Measurements from ENCODE around the gene SLX4IP.

SLX4IP gene

DNA sequence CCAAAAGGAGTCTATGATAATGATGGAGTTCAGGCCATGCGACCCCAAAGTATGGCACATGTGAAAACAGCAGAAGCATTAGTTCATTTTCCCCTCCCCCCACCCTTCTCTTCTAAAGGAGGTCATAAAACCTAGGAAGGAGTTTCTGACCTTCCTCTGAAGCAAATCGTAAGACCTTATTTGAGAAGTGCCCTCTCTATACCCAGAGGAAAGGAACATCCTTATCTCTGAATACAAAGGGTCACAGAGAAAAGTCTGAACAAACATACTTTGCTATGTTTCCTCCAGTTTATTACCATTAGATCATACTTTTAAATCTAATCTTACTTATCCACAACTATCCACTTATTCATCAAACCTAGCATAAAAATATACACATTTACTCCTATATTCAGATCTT, 48.6 kb downstream of the SLX4IP start:
- H3K9me3 ChIP-seq (ENCODE audit: insufficient read depth, low read depth, low read length) = no peaks in the 10 kb centered on the region
- no peaks in the 10 kb centered on the region for H3K36me3 ChIP-seq (ENCODE audit: insufficient read depth, low read length)
- no peak overlapping the region for H3K27ac ChIP-seq (ENCODE audit: low read depth, low read length)
- 91% methylated on average over 2 of the region's 2 CpGs for WGBS
- peaks cover 10% of the 10 kb centered on the region for H3K4me1 ChIP-seq (ENCODE audit: insufficient read depth, low read length)
- H3K27me3 ChIP-seq (ENCODE audit: insufficient read depth, low read length) = no peaks in the 10 kb centered on the region
- H3K4me3 ChIP-seq (ENCODE audit: low read length) = no peak overlapping the region
- no peak overlapping the region for H3K9ac ChIP-seq (ENCODE audit: low read depth, low read length)

DNA sequence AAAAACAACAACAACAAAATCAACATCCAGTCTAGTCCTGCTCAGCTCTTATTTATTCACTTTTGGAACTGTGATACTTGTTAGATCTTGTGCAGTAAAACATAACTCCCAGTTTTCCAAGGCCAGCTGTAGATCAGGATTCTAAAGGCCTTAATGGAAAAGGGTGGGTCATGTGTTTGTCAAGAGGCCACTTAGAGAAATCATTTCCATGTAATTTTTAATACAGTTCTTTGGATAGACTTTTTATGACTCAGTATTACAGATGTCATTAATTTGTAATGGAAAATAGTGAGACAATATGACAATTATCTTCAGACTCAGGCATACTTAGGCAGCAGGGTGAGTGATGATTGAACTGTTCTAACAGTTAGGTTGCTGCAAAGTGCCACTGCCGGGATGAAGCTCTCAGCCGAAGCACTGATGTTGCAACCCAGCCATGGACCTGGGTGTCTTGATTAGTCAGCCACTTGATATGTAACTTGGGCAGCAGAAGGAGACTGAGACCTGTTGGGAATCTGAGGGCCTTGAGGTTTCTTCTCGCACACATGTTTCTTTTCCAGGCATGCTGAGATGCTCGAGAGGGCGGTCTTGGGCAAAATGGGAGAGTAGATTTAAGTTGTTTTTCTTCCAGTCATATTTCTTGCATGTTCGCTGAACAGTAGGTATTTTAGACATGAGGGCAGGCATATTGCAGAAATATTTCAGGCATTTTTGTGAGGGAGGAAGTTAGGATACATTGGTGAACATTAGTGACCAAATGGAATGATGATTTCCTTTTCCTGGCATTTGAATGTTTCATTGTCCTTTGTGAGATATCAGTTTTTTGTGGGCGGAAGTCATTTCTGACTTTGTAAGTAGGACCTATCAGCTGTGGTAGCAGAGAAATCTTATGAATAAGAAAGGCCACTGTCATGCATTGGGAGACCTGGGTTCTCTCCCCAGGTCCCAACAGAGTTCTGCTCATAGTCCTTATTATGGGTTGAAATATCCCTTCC, 52.3 kb downstream of the SLX4IP start:
- Histone ChIP-seq H3K27ac (ENCODE audit: low read depth, low read length) (no peak overlapping the region), H3K4me1 (ENCODE audit: insufficient read depth, low read length) (peaks cover 45% of the 10 kb centered on the region)

DNA sequence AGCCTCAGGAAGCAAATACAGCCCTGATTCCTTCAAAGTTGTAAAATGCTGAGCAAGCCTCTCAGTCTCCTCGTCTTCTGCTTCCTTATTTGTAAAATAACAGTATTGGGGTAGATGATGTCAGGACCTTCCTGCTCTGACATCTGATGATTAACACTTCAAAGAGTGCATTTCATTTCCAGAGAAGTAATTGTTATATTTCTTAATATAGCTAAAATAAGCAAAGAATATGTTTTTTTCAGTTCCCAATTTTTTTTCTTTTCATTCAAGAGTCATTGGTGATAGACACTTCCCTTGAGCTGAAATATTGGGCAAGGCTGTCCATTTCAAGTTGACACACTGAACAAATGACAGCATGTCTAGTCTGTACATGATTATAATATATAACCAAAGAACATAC, 53.4 kb downstream of the SLX4IP start:
- Histone ChIP-seq H3K27ac (ENCODE audit: low read depth, low read length) (no peak overlapping the region), H3K36me3 (ENCODE audit: insufficient read depth, low read length) (no peaks in the 10 kb centered on the region), H3K4me3 (ENCODE audit: low read length) (no peak overlapping the region), H3K9me3 (ENCODE audit: insufficient read depth, low read depth, low read length) (no peaks in the 10 kb centered on the region), H3K4me1 (ENCODE audit: insufficient read depth, low read length) (peaks cover 45% of the 10 kb centered on the region), H3K27me3 (ENCODE audit: insufficient read depth, low read length) (no peaks in the 10 kb centered on the region), H3K9ac (ENCODE audit: low read depth, low read length) (no peak overlapping the region)
- 100% methylated on average over 1 of the region's 1 CpG for WGBS

More for the DNA sequence above, 52.3 kb downstream of the SLX4IP start:
- H3K4me3 ChIP-seq (ENCODE audit: low read length) = no peak overlapping the region
- H3K36me3 ChIP-seq (ENCODE audit: insufficient read depth, low read length) = no peaks in the 10 kb centered on the region
- no peaks in the 10 kb centered on the region for H3K27me3 ChIP-seq (ENCODE audit: insufficient read depth, low read length)
- H3K9me3 ChIP-seq (ENCODE audit: insufficient read depth, low read depth, low read length) = no peaks in the 10 kb centered on the region
- H3K9ac ChIP-seq (ENCODE audit: low read depth, low read length) = no peak overlapping the region
- WGBS = 96% methylated on average over 7 of the region's 7 CpGs

DNA sequence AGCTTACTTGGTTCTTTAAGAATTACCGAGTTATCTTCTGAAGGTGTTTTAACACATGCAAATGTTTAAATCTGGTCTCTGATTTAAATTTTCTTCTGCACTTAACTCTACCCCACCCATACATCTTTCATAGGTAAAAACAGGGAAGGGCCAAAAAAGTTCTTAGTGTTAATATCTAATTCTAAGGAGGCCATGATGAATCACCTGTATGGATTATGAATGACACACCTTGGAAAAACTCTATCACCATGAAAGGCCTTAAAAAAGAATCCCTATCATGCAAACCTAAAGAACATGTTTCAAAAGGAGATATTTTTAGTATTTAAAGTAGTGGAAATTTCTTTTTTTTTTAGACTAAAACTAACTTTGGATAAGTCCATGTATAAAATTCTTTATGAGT, 54.7 kb downstream of the SLX4IP start:
- Histone ChIP-seq H3K4me1 (ENCODE audit: insufficient read depth, low read length) (peaks cover 45% of the 10 kb centered on the region), H3K27me3 (ENCODE audit: insufficient read depth, low read length) (no peaks in the 10 kb centered on the region), H3K4me3 (ENCODE audit: low read length) (no peak overlapping the region), H3K9ac (ENCODE audit: low read depth, low read length) (no peak overlapping the region), H3K9me3 (ENCODE audit: insufficient read depth, low read depth, low read length) (no peaks in the 10 kb centered on the region), H3K36me3 (ENCODE audit: insufficient read depth, low read length) (no peaks in the 10 kb centered on the region), H3K27ac (ENCODE audit: low read depth, low read length) (peak overlapping the region; percentile 90; the same call in 1 of the 2 replicates)
- WGBS = no CpG with 5 or more reads among the region's 1 CpG

- Histone ChIP-seq H3K4me1 (ENCODE audit: insufficient read depth, low read length) (peaks cover 45% of the 10 kb centered on the region), H3K9ac (ENCODE audit: low read depth, low read length) (peak overlapping the region; percentile 16; the same call in 1 of the 2 replicates), H3K27me3 (ENCODE audit: insufficient read depth, low read length) (no peaks in the 10 kb centered on the region), H3K36me3 (ENCODE audit: insufficient read depth, low read length) (no peaks in the 10 kb centered on the region), H3K27ac (ENCODE audit: low read depth, low read length) (peak overlapping the region; percentile 90), H3K9me3 (ENCODE audit: insufficient read depth, low read depth, low read length) (no peaks in the 10 kb centered on the region), H3K4me3 (ENCODE audit: low read length) (no peak overlapping the region)
- WGBS = no CpG with 5 or more reads among the region's 2 CpGs
These were observed 55.2 kb downstream of the SLX4IP start for GRCh38 chr20:10490257-10490656.

GRCh38 chr20:10490706-10491105, 55.6 kb downstream of the SLX4IP start:
- H3K4me3 ChIP-seq (ENCODE audit: low read length) = no peak overlapping the region
- peak overlapping the region; percentile 90 for H3K27ac ChIP-seq (ENCODE audit: low read depth, low read length)
- 0% methylated on average over 1 of the region's 1 CpG for WGBS
- peaks cover 45% of the 10 kb centered on the region for H3K4me1 ChIP-seq (ENCODE audit: insufficient read depth, low read length)
- H3K9me3 ChIP-seq (ENCODE audit: insufficient read depth, low read depth, low read length) = no peaks in the 10 kb centered on the region
- no peaks in the 10 kb centered on the region for H3K27me3 ChIP-seq (ENCODE audit: insufficient read depth, low read length)
- no peaks in the 10 kb centered on the region for H3K36me3 ChIP-seq (ENCODE audit: insufficient read depth, low read length)
- peak overlapping the region; percentile 16; the same call in 1 of the 2 replicates for H3K9ac ChIP-seq (ENCODE audit: low read depth, low read length)

- no peak overlapping the region for H3K4me3 ChIP-seq (ENCODE audit: low read length)
- H3K36me3 ChIP-seq (ENCODE audit: insufficient read depth, low read length) = no peaks in the 10 kb centered on the region
- 83% methylated on average over 1 of the region's 2 CpGs for WGBS
- no peaks in the 10 kb centered on the region for H3K27me3 ChIP-seq (ENCODE audit: insufficient read depth, low read length)
- H3K9me3 ChIP-seq (ENCODE audit: insufficient read depth, low read depth, low read length) = no peaks in the 10 kb centered on the region
- no peak overlapping the region for H3K27ac ChIP-seq (ENCODE audit: low read depth, low read length)
- peaks cover 43% of the 10 kb centered on the region for H3K4me1 ChIP-seq (ENCODE audit: insufficient read depth, low read length)
- H3K9ac ChIP-seq (ENCODE audit: low read depth, low read length) = no peak overlapping the region
These were observed 57.0 kb downstream of the SLX4IP start for GRCh38 chr20:10492065-10492464.

DNA sequence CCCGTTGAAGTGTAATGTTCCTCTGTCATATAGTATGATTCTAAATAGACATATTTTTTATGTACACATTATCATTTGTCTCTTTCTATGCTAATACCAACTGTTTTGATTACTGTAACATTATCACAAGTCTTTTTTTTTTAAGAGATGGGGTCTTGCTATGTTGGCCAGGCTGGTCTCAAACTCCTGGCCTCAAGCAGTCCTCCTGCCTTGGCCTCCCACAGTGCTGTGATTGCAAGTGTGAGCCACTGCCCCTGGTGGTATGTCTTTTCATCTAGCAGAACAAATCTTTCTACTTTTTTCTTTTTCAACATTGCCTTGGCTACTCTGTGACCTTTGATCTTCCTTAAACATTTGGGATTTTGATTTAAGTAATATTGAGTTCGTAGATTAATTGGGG, 57.7 kb downstream of the SLX4IP start:
- no peak overlapping the region for H3K27ac ChIP-seq (ENCODE audit: low read depth, low read length)
- peaks cover 43% of the 10 kb centered on the region for H3K4me1 ChIP-seq (ENCODE audit: insufficient read depth, low read length)
- no peak overlapping the region for H3K9ac ChIP-seq (ENCODE audit: low read depth, low read length)
- H3K4me3 ChIP-seq (ENCODE audit: low read length) = no peak overlapping the region
- no peaks in the 10 kb centered on the region for H3K9me3 ChIP-seq (ENCODE audit: insufficient read depth, low read depth, low read length)
- WGBS = 97% methylated on average over 1 of the region's 2 CpGs
- H3K36me3 ChIP-seq (ENCODE audit: insufficient read depth, low read length) = no peaks in the 10 kb centered on the region
- no peaks in the 10 kb centered on the region for H3K27me3 ChIP-seq (ENCODE audit: insufficient read depth, low read length)

GRCh38 chr20:10495173-10495572, 60.1 kb downstream of the SLX4IP start:
- Histone ChIP-seq H3K4me1 (ENCODE audit: insufficient read depth, low read length) (peaks cover 29% of the 10 kb centered on the region), H3K9me3 (ENCODE audit: insufficient read depth, low read depth, low read length) (no peaks in the 10 kb centered on the region), H3K27me3 (ENCODE audit: insufficient read depth, low read length) (no peaks in the 10 kb centered on the region), H3K9ac (ENCODE audit: low read depth, low read length) (no peak overlapping the region), H3K4me3 (ENCODE audit: low read length) (no peak overlapping the region), H3K27ac (ENCODE audit: low read depth, low read length) (no peak overlapping the region), H3K36me3 (ENCODE audit: insufficient read depth, low read length) (no peaks in the 10 kb centered on the region)
- 100% methylated on average over 1 of the region's 2 CpGs for WGBS

DNA sequence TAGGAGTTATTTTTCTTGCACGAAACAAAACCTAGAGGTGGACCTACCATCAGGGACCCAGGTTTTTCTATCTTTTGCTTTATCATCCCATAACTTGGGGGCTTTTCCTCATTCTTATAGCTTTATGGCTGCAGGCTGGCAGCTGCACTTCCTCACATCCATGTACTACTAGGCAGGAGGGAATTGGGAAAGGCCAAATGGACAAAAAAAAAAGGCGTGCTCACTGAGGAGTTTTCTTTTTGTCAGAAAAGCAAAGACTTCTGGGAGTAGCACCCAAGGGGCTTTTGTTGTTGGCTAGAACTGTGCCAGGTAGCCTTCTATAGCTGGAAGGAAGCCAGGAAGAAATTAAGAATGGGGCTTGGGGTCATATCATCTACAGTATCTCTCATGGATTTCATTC, 61.4 kb downstream of the SLX4IP start:
- Histone ChIP-seq H3K27me3 (ENCODE audit: insufficient read depth, low read length) (no peaks in the 10 kb centered on the region), H3K9ac (ENCODE audit: low read depth, low read length) (no peak overlapping the region), H3K4me3 (ENCODE audit: low read length) (no peak overlapping the region), H3K27ac (ENCODE audit: low read depth, low read length) (no peak overlapping the region), H3K36me3 (ENCODE audit: insufficient read depth, low read length) (no peaks in the 10 kb centered on the region), H3K4me1 (ENCODE audit: insufficient read depth, low read length) (peaks cover 27% of the 10 kb centered on the region), H3K9me3 (ENCODE audit: insufficient read depth, low read depth, low read length) (no peaks in the 10 kb centered on the region)
- WGBS = 94% methylated on average over 2 of the region's 2 CpGs

DNA sequence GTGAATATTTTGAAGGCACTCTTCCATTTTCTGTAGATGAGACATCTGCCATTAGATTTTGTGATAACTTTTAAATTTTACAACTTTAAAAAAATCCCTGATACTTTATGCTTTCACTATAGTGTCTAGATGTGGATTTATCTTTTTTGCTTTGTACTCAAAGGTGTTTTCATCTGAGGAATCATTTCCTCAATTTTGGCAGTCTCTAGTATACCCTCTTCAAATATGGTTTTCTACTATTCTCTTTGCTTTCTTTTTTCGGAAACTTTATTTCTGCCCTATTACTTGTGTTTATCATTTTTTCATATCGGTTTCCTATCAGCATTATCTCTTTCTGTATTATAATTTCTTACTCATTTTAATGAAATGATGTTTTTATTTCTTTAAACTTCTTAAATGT, 62.2 kb downstream of the SLX4IP start:
- WGBS = 79% methylated on average over 1 of the region's 2 CpGs
- peaks cover 27% of the 10 kb centered on the region for H3K4me1 ChIP-seq (ENCODE audit: insufficient read depth, low read length)
- no peaks in the 10 kb centered on the region for H3K36me3 ChIP-seq (ENCODE audit: insufficient read depth, low read length)
- no peaks in the 10 kb centered on the region for H3K27me3 ChIP-seq (ENCODE audit: insufficient read depth, low read length)
- no peak overlapping the region for H3K27ac ChIP-seq (ENCODE audit: low read depth, low read length)
- H3K9ac ChIP-seq (ENCODE audit: low read depth, low read length) = no peak overlapping the region
- H3K9me3 ChIP-seq (ENCODE audit: insufficient read depth, low read depth, low read length) = no peaks in the 10 kb centered on the region
- H3K4me3 ChIP-seq (ENCODE audit: low read length) = no peak overlapping the region

Data from HUES64 (cell line).